K562 (cell line): Measurements from ENCODE around the gene GUCY2D.

Experiments
- CTCF ChIP-seq, 3 experiments: IDR thresholded peaks in 2 of 3; conservative IDR thresholded peaks in 1 of 3; 2 replicates each; pipeline ENCODE4 v1.5.1; 2011 to 2012; ENCODE audit warnings: low read length in 3 of 3, mild to moderate bottlenecking in 3 of 3, control low read depth in 2 of 3, improper control_type of control experiment in 1 of 3, inconsistent platforms in 1 of 3, low read depth in 1 of 3, mixed read lengths in 1 of 3, moderate library complexity in 1 of 3; ENCODE audit not compliant: insufficient read depth in 2 of 3
- KDM5B ChIP-seq: fragments of 200-600 bp; sonication (generic); IDR thresholded peaks from 2 replicates; pipeline ENCODE4 v1.6.1; 2012; ENCODE audit warnings: low read depth, mild to moderate bottlenecking, moderate library complexity, low read length, control low read depth, inconsistent platforms; ENCODE audit not compliant: insufficient replicate concordance

DNA sequence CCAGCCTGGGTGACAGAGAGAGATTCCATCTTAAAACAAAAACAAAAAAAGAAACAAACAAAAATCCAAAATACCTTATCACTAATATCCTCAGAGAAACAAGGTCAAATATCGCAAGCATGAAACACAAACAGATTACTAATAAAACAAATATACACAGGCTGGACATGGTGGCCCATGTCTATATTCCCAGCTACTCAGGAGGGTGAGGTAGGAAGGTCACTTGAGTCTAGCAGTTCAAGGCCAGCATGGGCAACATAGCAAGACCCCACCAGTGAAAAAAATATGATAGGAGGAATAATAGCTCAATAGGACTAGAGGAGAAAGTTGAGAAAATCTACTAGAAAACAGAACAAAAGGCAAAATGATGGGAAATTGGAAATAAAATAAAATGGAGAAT is 29.5 kb downstream of the GUCY2D start:
- no peak for TF ChIP-seq KDM5B
- TF ChIP-seq CTCF (IDR thresholded peaks at IDR 0.05 in 2 of 3, conservative IDR thresholded peaks at IDR 0.05 in 1 of 3; ENCODE audit: insufficient read depth in 2 of 3, low read depth in 1 of 3, low read length in 3 of 3), result no peak
